GM21390 (cell line): ENCODE results near the gene IRF9.

Experiments used
- ATAC-seq: cut with Tn5 transposase; IDR thresholded peaks from one replicate; pipeline ENCODE4 v1.9.1; 2021; ENCODE audit not compliant: unreplicated experiment

The IRF9 gene

GRCh38 chr14:24160850-24161804 lies at the start of gene IRF9:
TSS of gene IRF9 (plus strand) at chr14:24161265. CDS start at chr14:24162145, 880 bp downstream.
- peak; percentile 79 for ATAC-seq

- no peak for ATAC-seq
Measured at GRCh38 chr14:24113379-24113800, 47.7 kb upstream of the IRF9 start.

- peak; percentile 20 for ATAC-seq
Measured at GRCh38 chr14:24113801-24114531, 47.1 kb upstream of the IRF9 start.

- ATAC-seq = peak; percentile 85
Measured at GRCh38 chr14:24114532-24115421, 46.3 kb upstream of the IRF9 start, which contains the start of the genes DCAF11 and NRL. TSS of gene DCAF11 (plus strand) at chr14:24114777. CDS start at chr14:24115595, 818 bp downstream. TSS of gene NRL (minus strand) at chr14:24114949. CDS start at chr14:24082848, 32,101 bp downstream.

GRCh38 chr14:24115422-24116127 lies 45.5 kb upstream of the IRF9 start:
- no peak for ATAC-seq

- no peak for ATAC-seq
Measured at GRCh38 chr14:24116128-24116814, 44.8 kb upstream of the IRF9 start.

GRCh38 chr14:24117179-24117578 lies 43.9 kb upstream of the IRF9 start:
- ATAC-seq = no peak

- no peak for ATAC-seq
Measured at GRCh38 chr14:24119691-24120090, 41.4 kb upstream of the IRF9 start.

GRCh38 chr14:24121210-24121609 lies 39.9 kb upstream of the IRF9 start:
- ATAC-seq = no peak

- no peak for ATAC-seq
Measured at GRCh38 chr14:24122416-24122815, 38.6 kb upstream of the IRF9 start.

- ATAC-seq = no peak
Measured at GRCh38 chr14:24122898-24123297, 38.2 kb upstream of the IRF9 start.

- no peak for ATAC-seq
Measured at GRCh38 chr14:24123424-24124417, 37.3 kb upstream of the IRF9 start.

- ATAC-seq = no peak
Measured at GRCh38 chr14:24126939-24127338, 34.1 kb upstream of the IRF9 start.

- ATAC-seq = no peak
Measured at GRCh38 chr14:24127673-24128072, 33.4 kb upstream of the IRF9 start.

- ATAC-seq = no peak
Measured at GRCh38 chr14:24129410-24129998, 31.6 kb upstream of the IRF9 start.

GRCh38 chr14:24130380-24130716 lies 30.7 kb upstream of the IRF9 start, which contains the start of gene FITM1:
TSS of gene FITM1 (plus strand) at chr14:24130659. CDS start at chr14:24131564, 905 bp downstream.
- no peak for ATAC-seq

- no peak for ATAC-seq
Measured at GRCh38 chr14:24130717-24131548, 30.1 kb upstream of the IRF9 start.
